ENCODE data around the gene METTL23.
"Not testable (repeated sequence)": the region's sequence is repeated elsewhere in the genome, so short reads cannot be mapped to it uniquely, and the experiment has no call there.

METTL23 gene

GRCh38 chr17:76696763-76697701 lies 29.6 kb upstream of the METTL23 start:
- peak; percentile 33 to 62 for DNase-seq

DNA sequence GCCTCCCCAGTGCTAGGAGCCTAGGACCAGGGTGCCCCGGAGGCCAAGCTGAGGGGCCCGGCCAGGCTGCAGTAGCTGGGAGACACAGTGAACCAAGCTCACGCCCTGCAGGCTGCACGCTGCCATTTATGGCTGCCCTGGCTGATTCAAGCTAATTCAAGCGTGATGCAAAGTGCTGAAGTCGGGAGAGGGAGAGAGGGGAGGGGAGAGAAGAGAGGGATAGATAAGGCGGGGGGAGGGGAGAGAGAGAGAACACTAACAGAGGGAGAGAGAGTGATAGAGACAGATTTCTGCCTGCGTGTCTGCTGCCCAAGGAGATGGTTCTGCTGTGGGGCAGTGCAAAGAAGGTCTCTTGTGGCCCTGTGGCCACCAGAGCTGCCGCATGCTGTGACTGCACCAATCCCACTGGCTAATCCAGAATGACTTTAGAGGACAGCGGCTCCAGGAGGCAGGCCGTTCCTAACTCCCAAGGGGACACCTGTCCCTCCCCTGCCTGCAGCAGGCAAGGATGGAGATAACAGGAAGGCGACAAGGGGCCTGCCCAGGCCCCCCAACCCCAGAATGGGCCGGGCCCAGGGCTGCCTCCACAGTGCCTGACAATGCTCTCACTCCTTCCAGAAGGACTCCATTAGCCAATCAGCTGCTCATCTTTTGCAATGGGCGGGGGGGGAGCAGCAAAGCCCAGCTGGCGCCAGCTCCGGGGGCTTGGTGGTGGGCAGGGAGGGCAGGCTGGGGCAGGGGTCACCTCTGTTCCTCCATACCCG lies 28.8 kb upstream of the METTL23 start:
- DNase-seq = no peak

GRCh38 chr17:76698466-76698977 lies 28.1 kb upstream of the METTL23 start:
- DNase-seq = not testable (repeated sequence)

DNA sequence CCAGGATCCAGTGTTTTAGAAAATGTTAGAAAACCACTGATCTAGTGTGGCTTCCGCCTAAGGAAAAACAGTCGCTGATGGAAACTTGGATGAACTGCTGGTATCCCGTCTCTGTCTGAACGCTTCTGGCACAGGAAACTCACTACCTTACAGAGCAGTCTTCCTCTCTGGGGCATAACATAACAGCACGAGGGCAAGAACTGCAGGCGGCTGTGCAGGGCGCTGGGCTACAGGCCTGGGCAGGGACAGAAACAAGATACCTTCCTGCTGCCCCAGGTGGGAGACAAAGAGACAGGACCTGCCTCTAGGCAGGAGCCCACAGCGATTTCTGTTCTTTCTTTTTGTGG lies 26.4 kb upstream of the METTL23 start:
- no peak for DNase-seq

GRCh38 chr17:76700617-76701470 lies 25.8 kb upstream of the METTL23 start:
- no peak for DNase-seq

DNA sequence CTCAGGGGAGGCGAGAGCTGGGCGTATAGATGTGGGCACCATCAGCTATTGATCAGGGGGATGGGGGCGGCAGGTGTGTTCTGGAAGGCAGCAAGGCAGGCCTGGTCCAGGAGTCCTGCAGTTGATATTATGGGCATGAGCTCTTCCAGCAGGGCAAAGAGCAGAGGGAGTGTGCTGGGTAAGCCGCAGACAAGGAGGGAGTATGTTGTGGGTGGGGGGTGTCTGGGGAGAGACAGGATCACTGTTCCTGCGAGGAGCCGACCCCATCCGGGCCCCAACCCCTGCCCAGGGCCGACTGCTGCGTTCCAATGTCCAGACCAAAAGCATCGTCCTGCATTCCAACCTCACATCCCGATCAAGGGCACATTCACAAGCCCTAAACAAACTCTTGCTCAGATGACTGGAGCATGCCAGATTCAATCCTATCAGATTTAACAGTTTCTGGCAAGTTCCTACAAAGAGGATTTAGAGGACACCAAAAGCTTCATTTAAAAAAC lies 25.1 kb upstream of the METTL23 start:
- no peak for DNase-seq

DNA sequence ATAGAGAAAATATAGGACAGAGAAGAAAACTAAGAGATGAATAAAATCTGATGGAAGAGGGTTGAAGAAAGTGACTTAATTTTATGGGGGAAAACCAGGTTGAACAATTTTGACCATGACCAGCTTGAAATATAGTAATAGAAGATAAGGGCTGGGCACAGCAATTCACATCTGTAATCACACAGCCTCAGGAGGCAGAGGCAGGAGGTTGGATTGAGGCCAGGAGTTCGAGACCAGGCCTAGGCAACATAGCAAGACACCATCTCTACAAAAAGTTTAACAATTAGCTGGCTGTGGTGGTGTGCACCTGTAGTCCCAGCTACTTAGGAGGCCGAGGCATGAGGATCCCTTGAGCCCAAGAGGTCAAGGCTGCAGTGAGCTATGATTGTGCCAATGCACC lies 24.6 kb upstream of the METTL23 start:
- DNase-seq = no peak

DNA sequence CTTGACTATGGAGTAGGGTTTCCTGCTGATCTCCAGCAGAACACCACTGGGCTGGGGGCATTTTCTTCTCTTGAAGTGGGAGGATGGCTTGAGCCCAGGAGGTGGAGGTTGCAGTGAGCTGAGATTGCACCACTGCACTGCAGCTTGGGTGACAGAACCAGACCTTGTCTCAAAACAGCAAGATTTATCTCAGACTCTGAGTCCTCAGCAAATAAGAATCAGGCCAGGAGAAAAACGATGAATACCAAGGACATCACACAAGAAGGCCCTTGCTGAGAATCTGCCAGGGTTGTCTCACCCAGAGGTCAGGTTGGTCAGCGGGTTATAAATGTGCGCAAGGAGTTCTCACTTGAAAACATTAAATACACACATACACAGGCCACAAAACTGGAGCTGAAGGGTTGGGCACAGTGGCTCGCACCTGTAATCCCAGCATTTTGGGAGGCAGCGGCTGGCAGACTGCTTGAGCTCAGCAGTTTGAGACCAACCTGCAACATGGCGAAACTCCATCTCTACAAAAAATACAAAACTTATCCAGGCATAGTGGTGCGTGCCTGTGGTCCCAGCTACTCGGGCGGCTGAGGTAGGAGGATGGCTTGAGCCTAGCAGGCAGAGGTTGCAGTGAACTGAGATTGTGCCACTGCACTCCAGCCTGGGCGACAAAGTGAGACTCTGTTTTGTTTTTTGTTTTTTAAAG lies 23.6 kb upstream of the METTL23 start:
- DNase-seq = no peak

GRCh38 chr17:76704805-76705204 lies 21.8 kb upstream of the METTL23 start:
- DNase-seq = no peak

DNA sequence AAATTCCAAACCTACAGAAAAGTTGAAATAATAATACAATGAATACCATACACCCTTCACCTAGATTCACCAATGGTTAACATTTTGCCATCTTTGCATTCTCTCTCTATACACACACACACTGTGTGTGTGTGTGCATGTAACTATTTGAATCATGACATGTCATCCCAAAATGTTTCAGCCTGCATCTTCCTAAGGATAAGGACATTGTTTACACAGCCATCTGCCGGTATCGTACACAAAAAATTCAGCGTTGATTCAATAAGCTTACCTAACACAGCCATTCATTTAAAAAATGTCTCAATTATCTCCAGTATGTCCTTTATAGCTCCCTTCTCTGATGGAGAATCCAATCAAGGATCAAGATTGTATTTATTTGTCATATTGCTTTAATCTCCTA lies 19.8 kb upstream of the METTL23 start:
- no peak for DNase-seq

DNA sequence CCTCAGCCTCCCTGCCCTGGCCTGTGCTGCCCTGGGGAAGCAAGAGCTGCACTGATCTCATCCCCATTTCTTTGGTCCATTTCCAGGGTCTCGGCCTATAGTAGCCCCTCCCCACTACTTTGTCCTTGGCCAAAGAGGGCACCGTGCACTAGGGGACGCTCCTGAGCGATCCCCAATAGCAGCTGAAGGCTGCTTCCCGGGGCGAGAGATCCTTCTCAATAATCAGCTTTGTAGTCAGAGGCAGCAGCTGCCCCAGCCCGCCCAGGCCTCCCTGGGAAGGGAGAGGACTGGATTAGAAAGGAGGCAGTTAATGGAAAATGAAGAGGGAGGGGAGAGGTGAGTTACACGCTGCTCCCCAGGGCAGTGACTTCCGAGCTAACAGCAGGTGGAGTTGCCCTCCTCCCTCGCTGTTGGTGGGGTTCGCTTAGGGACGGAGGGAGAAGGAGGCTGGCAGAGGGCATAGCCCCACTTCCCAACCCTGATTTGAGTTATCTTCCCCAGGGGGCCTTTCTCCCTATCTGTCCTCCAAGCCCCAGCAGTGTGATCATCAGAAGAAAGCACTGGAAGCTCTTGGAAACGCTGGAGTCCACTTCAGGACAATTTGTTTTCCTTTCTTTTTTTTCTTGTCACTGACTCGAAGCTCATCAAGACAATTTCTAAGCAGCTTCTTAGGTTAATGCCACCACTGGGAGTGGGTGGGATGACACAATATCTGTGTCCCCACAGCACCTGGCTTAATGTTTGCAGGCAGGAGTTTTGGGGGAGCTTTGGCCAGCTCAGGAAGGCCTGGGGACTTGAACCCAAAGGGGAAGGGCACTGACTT lies 18.4 kb upstream of the METTL23 start:
- DNase-seq = no peak

- DNase-seq = peak in 1 of 2 experiments; percentile 40
Observed at GRCh38 chr17:76709077-76709950, 17.3 kb upstream of the METTL23 start.

DNA sequence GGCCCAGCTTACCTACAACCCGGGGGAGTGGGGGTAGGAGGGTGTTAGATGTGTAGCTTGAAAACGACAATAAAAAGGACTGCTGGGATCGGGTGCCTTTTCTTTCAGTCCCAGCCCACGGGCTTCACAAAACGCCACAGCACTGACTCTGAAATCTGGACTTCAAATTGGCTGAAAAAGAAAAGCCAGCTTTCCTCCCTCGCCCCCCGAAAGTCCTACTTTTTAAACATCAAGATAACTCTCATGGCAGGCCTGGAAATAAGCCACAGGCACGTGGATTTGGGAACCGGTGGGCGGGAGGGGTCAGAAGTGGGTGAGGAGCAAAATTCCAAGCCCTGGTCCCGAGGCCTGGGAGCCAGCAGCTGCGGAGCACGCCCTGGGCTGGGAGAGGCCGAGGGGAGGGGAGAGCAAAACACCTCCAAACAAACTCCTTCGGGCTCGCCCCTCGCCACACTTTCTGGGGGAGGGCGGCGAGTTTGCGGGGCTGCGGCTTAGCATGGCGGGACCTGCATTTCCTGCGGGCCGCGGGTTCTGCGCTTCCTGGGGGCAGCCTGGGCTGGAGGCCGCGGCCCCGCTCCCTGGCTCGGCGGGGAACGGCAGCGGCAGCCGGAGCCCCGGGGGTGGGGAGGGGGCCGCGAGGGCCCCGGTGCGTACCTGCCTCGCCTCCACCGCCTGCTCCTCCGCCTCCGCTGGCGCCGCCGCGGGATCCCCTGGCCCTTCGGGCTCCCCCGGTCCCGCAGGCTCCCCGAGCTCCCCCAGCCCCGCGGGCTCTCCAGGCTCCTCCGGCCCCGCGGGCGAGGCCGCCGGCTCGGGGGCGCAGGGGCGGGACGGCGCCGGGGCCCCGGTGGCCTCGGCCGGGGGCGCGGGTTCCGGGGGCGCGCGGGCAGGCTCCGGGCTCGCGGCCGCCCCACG lies 16.4 kb upstream of the METTL23 start:
- not testable (repeated sequence) for DNase-seq

- peak in 1 of 2 experiments; percentile 38 for DNase-seq
Observed at GRCh38 chr17:76710863-76711611, 15.6 kb upstream of the METTL23 start, which contains the start of gene MXRA7. Gene MXRA7, minus strand, starts transcription at chr17:76710965. Its CDS starts 19 bp downstream, at chr17:76710946.

DNA sequence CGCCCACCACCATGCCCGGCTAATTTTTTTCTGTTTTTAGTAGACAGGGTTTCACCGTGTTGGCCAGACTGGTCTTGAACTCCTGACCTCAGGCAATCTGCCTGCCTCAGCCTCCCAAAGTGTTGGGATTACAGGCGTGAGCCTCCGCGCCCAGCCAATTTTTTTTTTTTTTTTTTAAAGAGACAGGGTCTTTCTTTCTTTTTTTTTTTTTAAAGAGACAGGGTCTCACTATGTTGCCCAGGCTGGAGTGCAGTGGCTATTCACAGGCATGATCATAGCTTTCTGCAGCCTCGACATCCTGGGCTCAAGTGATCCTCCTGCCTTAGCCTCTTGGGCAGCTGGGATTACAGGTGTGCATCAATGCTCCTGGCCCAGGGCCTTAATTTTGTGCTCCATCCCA lies 14.3 kb upstream of the METTL23 start:
- not testable (repeated sequence) for DNase-seq

GRCh38 chr17:76713765-76714164 lies 12.9 kb upstream of the METTL23 start:
- no peak for DNase-seq

GRCh38 chr17:76714336-76714735 lies 12.3 kb upstream of the METTL23 start:
- DNase-seq = no peak
